ENCODE data around the gene CDC42BPB. TPM values are rescaled to one million over a fixed set of nuclear protein-coding genes. Genes with fewer than 3 reads are reported as not detected.

The CDC42BPB gene
- total RNA-seq, 3 donors from 2014 or later = 64.0 to 110 (median 98.0) TPM

GRCh38 chr14:103097244-103097993 is 40.1 kb upstream of the CDC42BPB start:
- no peak for TF ChIP-seq POLR2AphosphoS5 (IDR thresholded peaks at IDR 0.05)
- no peak for TF ChIP-seq CTCF (IDR thresholded peaks at IDR 0.05)
- no peak for TF ChIP-seq POLR2A (IDR thresholded peaks at IDR 0.05)
- intact Hi-C loops (cut with DNase I; ENCODE audit: low total_unique reads) = no loop called here
- Histone ChIP-seq H3K27ac (no peak overlapping the region), H3K27me3 (peaks cover 4 to 12% of the 10 kb centered on the region in 2 donors), H3K4me3 (no peak overlapping the region), H3K9me3 (no peaks in the 10 kb centered on the region), H3K4me1 (peaks cover 0 to 1% of the 10 kb centered on the region in 2 donors), H3K36me3 (no peaks in the 10 kb centered on the region)
- DNase-seq (ENCODE audit: low spot score in 2 of 2) = no peak

GRCh38 chr14:103096387-103096786 is 39.0 kb upstream of the CDC42BPB start:
- TF ChIP-seq CTCF (IDR thresholded peaks at IDR 0.05) (no peak), POLR2AphosphoS5 (IDR thresholded peaks at IDR 0.05) (no peak), POLR2A (IDR thresholded peaks at IDR 0.05) (no peak)
- Histone ChIP-seq H3K4me3 (no peak overlapping the region), H3K27ac (no peak overlapping the region), H3K36me3 (no peaks in the 10 kb centered on the region), H3K4me1 (no peaks in the 10 kb centered on the region), H3K27me3 (peaks cover 0 to 1% of the 10 kb centered on the region in 2 donors), H3K9me3 (no peaks in the 10 kb centered on the region)
- intact Hi-C loops (cut with DNase I; ENCODE audit: low total_unique reads) = no loop called here
- DNase-seq (ENCODE audit: low spot score in 2 of 2) = no peak

- intact Hi-C loops (cut with DNase I; ENCODE audit: low total_unique reads) = no loop called here
- H3K4me1 ChIP-seq = no peaks in the 10 kb centered on the region
- H3K4me3 ChIP-seq = no peak overlapping the region
- TF ChIP-seq POLR2A (IDR thresholded peaks at IDR 0.05) = no peak
- no peak for TF ChIP-seq CTCF (IDR thresholded peaks at IDR 0.05)
- no peak for TF ChIP-seq POLR2AphosphoS5 (IDR thresholded peaks at IDR 0.05)
- no peak overlapping the region for H3K27ac ChIP-seq
- no peaks in the 10 kb centered on the region for H3K9me3 ChIP-seq
- no peaks in the 10 kb centered on the region for H3K27me3 ChIP-seq
- no peaks in the 10 kb centered on the region for H3K36me3 ChIP-seq
- no peak for DNase-seq (ENCODE audit: low spot score in 2 of 2)
Observed at GRCh38 chr14:103095210-103095778, 37.9 kb upstream of the CDC42BPB start.

GRCh38 chr14:103094406-103095209 is 37.3 kb upstream of the CDC42BPB start, which contains the start of gene EXOC3L4:
TSS of gene EXOC3L4 (plus strand) at chr14:103094725. CDS start at chr14:103100220, 5,495 bp downstream.
- Histone ChIP-seq H3K36me3 (no peaks in the 10 kb centered on the region), H3K9me3 (no peaks in the 10 kb centered on the region), H3K4me3 (peak within 1 kb of the TSS in 1 of 3 donors; percentile 19), H3K4me1 (no peaks in the 10 kb centered on the region), H3K27ac (peak within 1 kb of the TSS; percentile 13 to 61), H3K27me3 (no peaks in the 10 kb centered on the region)
- TF ChIP-seq CTCF (IDR thresholded peaks at IDR 0.05) = no peak
- TF ChIP-seq POLR2A (IDR thresholded peaks at IDR 0.05) = no peak
- TF ChIP-seq POLR2AphosphoS5 (IDR thresholded peaks at IDR 0.05) = no peak
- intact Hi-C loops (cut with DNase I; ENCODE audit: low total_unique reads) = no loop called here
- DNase-seq (ENCODE audit: low spot score in 2 of 2) = no peak

Measured in breast epithelium (tissue), 4 donors.